Loucy (cell line): Measurements from ENCODE around the gene BAIAP3.

Source experiments
- H2AFZ ChIP-seq: fragments of 200-600 bp; sonication (generic); 2 replicates; pipeline ENCODE4 v1.6.0; 2016; ENCODE audit warnings: antibody characterized with exemption, mild to moderate bottlenecking, low read length, moderate library complexity
- H3F3A ChIP-seq: fragments of 200-600 bp; 2 replicates; pipeline ENCODE4 v1.6.0; 2016; ENCODE audit warnings: antibody characterized with exemption, low read depth, mild to moderate bottlenecking
- H3K27me3 ChIP-seq: fragments of 200-600 bp; sonication (generic); 2 replicates; pipeline ENCODE4 v1.6.1; 2014; ENCODE audit warnings: low read length, mild to moderate bottlenecking; ENCODE audit not compliant: insufficient read depth, poor library complexity, severe bottlenecking
- H3K36me3 ChIP-seq: fragments of 200-600 bp; sonication (generic); 2 replicates; pipeline ENCODE4 v1.6.1; 2016; ENCODE audit warnings: low read length; ENCODE audit not compliant: insufficient read depth
- H3K4me1 ChIP-seq: fragments of 200-600 bp; sonication (generic); 2 replicates; pipeline ENCODE4 v1.5.1; 2014; ENCODE audit warnings: low read length, mild to moderate bottlenecking; ENCODE audit not compliant: insufficient read depth, poor library complexity, severe bottlenecking
- H3K4me2 ChIP-seq: fragments of 200-600 bp; sonication (generic); 2 replicates; pipeline ENCODE4 v1.6.0; 2014; ENCODE audit warnings: antibody characterized with exemption, low read length, low read depth, mild to moderate bottlenecking; ENCODE audit not compliant: poor library complexity, severe bottlenecking
- H3K4me3 ChIP-seq: fragments of 200-600 bp; sonication (generic); 2 replicates; pipeline ENCODE4 v1.5.1; 2014; ENCODE audit warnings: low read length, mild to moderate bottlenecking, mixed read lengths; ENCODE audit not compliant: poor library complexity, severe bottlenecking
- H3K79me2 ChIP-seq: fragments of 200-600 bp; sonication (generic); 2 replicates; pipeline ENCODE4 v1.6.1; 2014; ENCODE audit warnings: low read length; ENCODE audit not compliant: insufficient read depth
- H3K9ac ChIP-seq: fragments of 200-600 bp; sonication (generic); 2 replicates; pipeline ENCODE4 v1.6.0; 2014; ENCODE audit warnings: mild to moderate bottlenecking, low read depth, low read length, moderate library complexity; ENCODE audit not compliant: poor library complexity, severe bottlenecking
- H3K9me2 ChIP-seq: fragments of 200-600 bp; sonication (generic); replicated peaks from 2 replicates; pipeline ENCODE4 v1.6.1; 2016; ENCODE audit warnings: low read depth, low read length, mixed read lengths
- H3K9me3 ChIP-seq: fragments of 200-600 bp; sonication (generic); 2 replicates; pipeline ENCODE4 v1.6.1; 2014; ENCODE audit warnings: mild to moderate bottlenecking, antibody characterized with exemption, low read length, low read depth; ENCODE audit not compliant: insufficient read depth
- H4K20me1 ChIP-seq: fragments of 200-600 bp; sonication (generic); 2 replicates; pipeline ENCODE4 v1.6.0; 2014; ENCODE audit warnings: antibody characterized with exemption, low read length, mild to moderate bottlenecking; ENCODE audit not compliant: insufficient read depth, poor library complexity, severe bottlenecking
- CTCF ChIP-seq: fragments of 200-600 bp; sonication (generic); conservative IDR thresholded peaks from 2 replicates; pipeline ENCODE4 v1.5.1; 2014; ENCODE audit warnings: mild to moderate bottlenecking, antibody characterized with exemption, low read length
- EZH2phosphoT487 ChIP-seq: fragments of 200-600 bp; IDR thresholded peaks from 2 replicates; pipeline ENCODE4 v1.6.1; 2018; ENCODE audit warnings: antibody characterized with exemption, mild to moderate bottlenecking, moderate library complexity, borderline replicate concordance

Gene BAIAP3

GRCh38 chr16:1308036-1308976 is 25.1 kb upstream of the BAIAP3 start:
- H4K20me1 ChIP-seq, result peaks cover 33% of the 10 kb centered on the region
- H3K9me2 ChIP-seq, result no peaks in the 10 kb centered on the region
- no peaks in the 10 kb centered on the region for H3K4me1 ChIP-seq
- peak overlapping the region; percentile 79 for H3K4me3 ChIP-seq
- peak overlapping the region; percentile 91 for H3K9ac ChIP-seq
- no peak overlapping the region for H2AFZ ChIP-seq
- H3K27me3 ChIP-seq, result no peaks in the 10 kb centered on the region
- peaks cover 35% of the 10 kb centered on the region for H3K79me2 ChIP-seq
- H3K36me3 ChIP-seq, result no peaks in the 10 kb centered on the region
- H3F3A ChIP-seq, result no peaks in the 10 kb centered on the region
- H3K9me3 ChIP-seq, result no peaks in the 10 kb centered on the region
- H3K4me2 ChIP-seq, result peak overlapping the region; percentile 31
- TF ChIP-seq EZH2phosphoT487, result no peak
- no peak for TF ChIP-seq CTCF

- TF ChIP-seq CTCF (no peak), EZH2phosphoT487 (no peak)
- peak within 1 kb of the TSS; percentile 93 for H2AFZ ChIP-seq
- H3K4me3 ChIP-seq, result peak within 1 kb of the TSS; percentile 95
- H3K4me2 ChIP-seq, result peak within 1 kb of the TSS; percentile 88
- no peaks in the 10 kb centered on the region for H3K27me3 ChIP-seq
- no peaks in the 10 kb centered on the region for H3K9me2 ChIP-seq
- peaks cover 40% of the 10 kb centered on the region for H4K20me1 ChIP-seq
- H3K36me3 ChIP-seq, result no peaks in the 10 kb centered on the region; the same call in 1 of the 2 replicates
- no peaks in the 10 kb centered on the region for H3F3A ChIP-seq
- peak within 1 kb of the TSS; percentile 92 for H3K9ac ChIP-seq
- no peaks in the 10 kb centered on the region for H3K9me3 ChIP-seq
- no peaks in the 10 kb centered on the region for H3K4me1 ChIP-seq
- H3K79me2 ChIP-seq, result peaks cover 44% of the 10 kb centered on the region
Observed at GRCh38 chr16:1308977-1309885, 24.2 kb upstream of the BAIAP3 start, which contains the start of gene UBE2I. UBE2I (plus strand) TSS chr16:1309636; CDS start chr16:1314031, 4,395 bp downstream.

- Histone ChIP-seq H3K4me3 (peak overlapping the region; percentile 95), H3K9ac (peak overlapping the region; percentile 92), H2AFZ (no peak overlapping the region), H3K27me3 (no peaks in the 10 kb centered on the region), H4K20me1 (peaks cover 43% of the 10 kb centered on the region), H3K4me2 (peak overlapping the region; percentile 88), H3K9me3 (no peaks in the 10 kb centered on the region), H3K9me2 (no peaks in the 10 kb centered on the region), H3K4me1 (no peaks in the 10 kb centered on the region), H3F3A (no peaks in the 10 kb centered on the region), H3K79me2 (peaks cover 54% of the 10 kb centered on the region), H3K36me3 (no peaks in the 10 kb centered on the region; the same call in 1 of the 2 replicates)
- TF ChIP-seq EZH2phosphoT487 (no peak), CTCF (no peak)
Observed at GRCh38 chr16:1309888-1310831, 23.3 kb upstream of the BAIAP3 start.
